Testis (tissue), 2 donors: ENCODE results near the gene IGSF21.

Experiments used
- CTCF ChIP-seq, 3 experiments: fragments of 450-650 bp in 2 of 3; fragments of 200-600 bp in 1 of 3; sonication (generic) in 1 of 3; IDR thresholded peaks; one replicate each; pipeline ENCODE4 v1.5.1; 2016 to 2019; ENCODE audit warnings: antibody characterized with exemption in 3 of 3, mild to moderate bottlenecking in 2 of 3, moderate library complexity in 1 of 3
- POLR2A ChIP-seq: fragments of 450-650 bp; IDR thresholded peaks from one replicate; pipeline ENCODE4 v1.6.1; 2017; ENCODE audit warnings: antibody characterized with exemption, mild to moderate bottlenecking, moderate library complexity

- TF ChIP-seq CTCF (IDR thresholded peaks at IDR 0.05): no peak
- no peak for TF ChIP-seq POLR2A
These were observed 41.0 kb upstream of the IGSF21 start for GRCh38 chr1:18066576-18066975.
